HFFc6 (cell line): ENCODE data around the gene TEDC2. TPM values are rescaled to one million over a fixed set of nuclear protein-coding genes. Genes with fewer than 3 reads are reported as not detected.
A peak's percentile ranks its signal among the peaks of the same experiment; 100 is the strongest.

Experiments
- DNase-seq: peaks from one replicate; pipeline ENCODE4 v3.0.0-alpha.2; 2018
- H3K27ac Mint-ChIP-seq: 2 replicates; pipeline ENCODE4 v1.8.0; 2020; ENCODE audit warnings: mild to moderate bottlenecking, mixed read lengths
- H3K27me3 Mint-ChIP-seq: 2 replicates; pipeline ENCODE4 v1.8.0; 2021; ENCODE audit warnings: mild to moderate bottlenecking, moderate library complexity, mixed read lengths; ENCODE audit not compliant: insufficient read depth
- H3K36me3 Mint-ChIP-seq: 2 replicates; pipeline ENCODE4 v1.8.0; 2021; ENCODE audit warnings: low read depth, mixed read lengths
- H3K4me1 Mint-ChIP-seq: 2 replicates; pipeline ENCODE4 v1.8.0; 2020; ENCODE audit warnings: low read depth, mixed read lengths
- H3K4me3 Mint-ChIP-seq: 2 replicates; pipeline ENCODE4 v1.8.0; 2020; ENCODE audit warnings: mild to moderate bottlenecking, moderate library complexity, mixed read lengths
- H3K9me3 Mint-ChIP-seq: 2 replicates; pipeline ENCODE4 v1.8.0; 2020; ENCODE audit warnings: mild to moderate bottlenecking, mixed read lengths
- total RNA-seq, 6 experiments: library from RNA; stranded (reverse); fragmentation: NEBNext Ultra II Directional; extraction: Animal tissue kit (Norgen Biotek cat#: 25700); gene quantifications; 2 replicates in 1 of 6; 3 replicates in 5 of 6; pipeline ENCODE4 v1.2.3, GENCODE V29; 2021
- TF ChIP-seq, protein P1 (sequence below): fragments of 200-600 bp; sonication (generic); IDR thresholded peaks from 2 replicates; pipeline ENCODE4 v1.5.0; 2021; ENCODE audit warnings: antibody characterized with exemption, mild to moderate bottlenecking

The TEDC2 gene
- total RNA-seq, 6 experiments from 2014 or later = 3.6 to 8.3 (median 8.0) TPM

DNA sequence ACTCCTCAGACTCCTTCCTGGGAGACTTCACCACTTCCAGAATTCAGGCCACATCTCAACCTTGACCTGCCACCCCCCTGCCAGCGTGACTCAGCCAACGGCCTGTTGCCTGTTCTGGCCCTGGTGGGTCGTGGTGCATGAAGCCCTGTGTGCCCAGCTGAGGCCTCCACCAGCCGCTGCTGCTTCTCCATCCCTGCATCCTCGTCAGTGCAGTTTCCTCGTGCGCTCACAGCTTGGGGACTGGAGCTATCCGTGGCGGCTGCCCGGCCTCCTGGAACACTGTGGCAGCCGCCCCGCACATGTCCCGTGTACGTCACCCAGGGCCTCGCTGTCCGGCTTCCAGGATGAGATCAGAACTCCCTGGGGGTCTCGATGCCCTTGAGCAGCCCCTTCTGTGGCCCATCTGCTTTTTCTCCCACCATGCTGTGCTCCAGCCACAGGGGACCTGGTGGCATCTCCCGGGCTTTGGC is 8.0 kb upstream of the TEDC2 start:
- TF ChIP-seq, protein P1, sequence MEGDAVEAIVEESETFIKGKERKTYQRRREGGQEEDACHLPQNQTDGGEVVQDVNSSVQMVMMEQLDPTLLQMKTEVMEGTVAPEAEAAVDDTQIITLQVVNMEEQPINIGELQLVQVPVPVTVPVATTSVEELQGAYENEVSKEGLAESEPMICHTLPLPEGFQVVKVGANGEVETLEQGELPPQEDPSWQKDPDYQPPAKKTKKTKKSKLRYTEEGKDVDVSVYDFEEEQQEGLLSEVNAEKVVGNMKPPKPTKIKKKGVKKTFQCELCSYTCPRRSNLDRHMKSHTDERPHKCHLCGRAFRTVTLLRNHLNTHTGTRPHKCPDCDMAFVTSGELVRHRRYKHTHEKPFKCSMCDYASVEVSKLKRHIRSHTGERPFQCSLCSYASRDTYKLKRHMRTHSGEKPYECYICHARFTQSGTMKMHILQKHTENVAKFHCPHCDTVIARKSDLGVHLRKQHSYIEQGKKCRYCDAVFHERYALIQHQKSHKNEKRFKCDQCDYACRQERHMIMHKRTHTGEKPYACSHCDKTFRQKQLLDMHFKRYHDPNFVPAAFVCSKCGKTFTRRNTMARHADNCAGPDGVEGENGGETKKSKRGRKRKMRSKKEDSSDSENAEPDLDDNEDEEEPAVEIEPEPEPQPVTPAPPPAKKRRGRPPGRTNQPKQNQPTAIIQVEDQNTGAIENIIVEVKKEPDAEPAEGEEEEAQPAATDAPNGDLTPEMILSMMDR = no peak
- peaks cover 13% of the 10 kb centered on the region; the same call in 1 of the 2 replicates for H3K36me3 Mint-ChIP-seq
- DNase-seq = no peak
- peaks cover 9% of the 10 kb centered on the region for H3K4me1 Mint-ChIP-seq
- H3K4me3 Mint-ChIP-seq = no peak overlapping the region
- no peak overlapping the region for H3K27ac Mint-ChIP-seq
- no peaks in the 10 kb centered on the region for H3K9me3 Mint-ChIP-seq
- H3K27me3 Mint-ChIP-seq = peaks cover 2% of the 10 kb centered on the region

- DNase-seq = no peak
- Mint-ChIP-seq H3K9me3 (no peaks in the 10 kb centered on the region), H3K27me3 (peaks cover 2% of the 10 kb centered on the region), H3K4me1 (peaks cover 9% of the 10 kb centered on the region), H3K36me3 (peaks cover 13% of the 10 kb centered on the region; the same call in 1 of the 2 replicates), H3K27ac (peak overlapping the region; percentile 31; the same call in 1 of the 2 replicates), H3K4me3 (no peak overlapping the region)
- TF ChIP-seq, protein P1 = no peak
Observed at GRCh38 chr16:2452650-2453049, 7.3 kb upstream of the TEDC2 start.

- TF ChIP-seq, protein P1 = no peak
- no peaks in the 10 kb centered on the region for H3K9me3 Mint-ChIP-seq
Observed at GRCh38 chr16:2455081-2455845, 4.6 kb upstream of the TEDC2 start.

GRCh38 chr16:2456551-2457153 is 3.3 kb upstream of the TEDC2 start:
- Mint-ChIP-seq H3K36me3 (peaks cover 13% of the 10 kb centered on the region; the same call in 1 of the 2 replicates), H3K27me3 (peaks cover 4% of the 10 kb centered on the region), H3K4me3 (no peak overlapping the region), H3K27ac (no peak overlapping the region), H3K4me1 (peaks cover 7% of the 10 kb centered on the region), H3K9me3 (no peaks in the 10 kb centered on the region)
- TF ChIP-seq, protein P1 = no peak
- DNase-seq = no peak

More at GRCh38 chr16:2455081-2455845, 4.6 kb upstream of the TEDC2 start:
- no peak overlapping the region for H3K4me3 Mint-ChIP-seq
- DNase-seq = no peak
- H3K27ac Mint-ChIP-seq = no peak overlapping the region
- peaks cover 13% of the 10 kb centered on the region; the same call in 1 of the 2 replicates for H3K36me3 Mint-ChIP-seq
- peaks cover 7% of the 10 kb centered on the region for H3K4me1 Mint-ChIP-seq
- peaks cover 4% of the 10 kb centered on the region for H3K27me3 Mint-ChIP-seq

DNA sequence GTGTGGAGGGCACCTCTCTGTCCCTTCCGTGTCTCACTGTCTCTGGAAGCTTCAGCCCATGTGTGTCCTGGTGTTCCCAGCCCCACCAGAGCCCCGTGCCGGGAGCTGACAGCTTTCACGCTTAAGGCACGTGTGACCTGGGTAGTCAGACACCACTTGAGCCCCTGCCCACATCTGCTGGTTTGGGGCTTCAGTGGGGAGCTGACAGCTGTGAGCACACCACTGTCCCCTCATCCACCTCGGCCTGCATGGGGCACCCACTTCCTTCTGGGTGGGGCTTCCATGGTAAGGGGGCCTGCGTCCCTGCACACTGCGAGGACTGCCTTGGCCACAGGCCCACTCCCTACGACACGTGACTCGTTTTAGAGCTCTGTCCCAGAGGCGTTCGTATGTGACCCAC is 2.6 kb upstream of the TEDC2 start:
- Mint-ChIP-seq H3K36me3 (peaks cover 13% of the 10 kb centered on the region; the same call in 1 of the 2 replicates), H3K27ac (no peak overlapping the region), H3K27me3 (peaks cover 4% of the 10 kb centered on the region), H3K4me3 (no peak overlapping the region), H3K4me1 (peaks cover 7% of the 10 kb centered on the region), H3K9me3 (no peaks in the 10 kb centered on the region)
- TF ChIP-seq, protein P1 = no peak
- no peak for DNase-seq
